HepG2 (cell line): Measurements from ENCODE around the gene FAM76A. TPM values are rescaled to one million over a fixed set of nuclear protein-coding genes. Genes with fewer than 3 reads are reported as not detected.

ENCODE experiments used
- ARHGAP35 ChIP-seq: sonication (generic); formaldehyde crosslinking; IDR thresholded peaks from 2 replicates; pipeline ENCODE4 v1.9.0; 2022; ENCODE audit warnings: mild to moderate bottlenecking, inconsistent platforms, moderate library complexity, missing genetic modification reagents, borderline replicate concordance
- ARNTL ChIP-seq: sonication (generic); formaldehyde crosslinking; IDR thresholded peaks from 2 replicates; pipeline ENCODE4 v1.4.0; 2020; ENCODE audit warnings: mild to moderate bottlenecking, missing genetic modification reagents
- ATF7-NPFF ChIP-seq: sonication (generic); formaldehyde crosslinking; IDR thresholded peaks from 2 replicates; pipeline ENCODE4 v1.8.1; 2023; ENCODE audit warnings: mild to moderate bottlenecking, low read depth, missing genetic modification reagents, moderate library complexity
- BRCA1 ChIP-seq: sonication (generic); formaldehyde crosslinking; IDR thresholded peaks from 2 replicates; pipeline ENCODE4 v1.4.0; 2020; ENCODE audit warnings: missing genetic modification reagents
- GMEB2 ChIP-seq: IDR thresholded peaks from 2 replicates; pipeline ENCODE4 v1.6.1; 2016; ENCODE audit warnings: missing biosample characterization, missing genetic modification reagents, low read depth
- HNF4A ChIP-seq: sonication (generic); formaldehyde crosslinking; IDR thresholded peaks from 2 replicates; pipeline ENCODE4 v1.4.0; 2020; ENCODE audit warnings: missing genetic modification reagents
- IKZF1 ChIP-seq: fragments of 450-650 bp; IDR thresholded peaks from 2 replicates; pipeline ENCODE4 v1.7.1; 2016
- MXI1 ChIP-seq: IDR thresholded peaks from 3 replicates; pipeline ENCODE4 v1.6.1; 2012; ENCODE audit warnings: low read depth, low read length, inconsistent platforms, borderline replicate concordance
- RFX1 ChIP-seq: fragments of 450-650 bp; IDR thresholded peaks from 2 replicates; pipeline ENCODE4 v1.6.1; 2017
- SALL1 ChIP-seq: sonication (generic); formaldehyde crosslinking; IDR thresholded peaks from 2 replicates; pipeline ENCODE4 v1.8.0; 2022; ENCODE audit warnings: mild to moderate bottlenecking, missing genetic modification reagents
- TBX2 ChIP-seq: sonication (generic); formaldehyde crosslinking; IDR thresholded peaks from 2 replicates; pipeline ENCODE4 v1.5.0; 2020; ENCODE audit warnings: missing genetic modification reagents, mild to moderate bottlenecking, borderline replicate concordance
- TFDP2 ChIP-seq: sonication (generic); formaldehyde crosslinking; IDR thresholded peaks from 2 replicates; pipeline ENCODE4 v1.4.0; 2020; ENCODE audit warnings: missing genetic modification reagents
- YEATS2 ChIP-seq: sonication (generic); formaldehyde crosslinking; IDR thresholded peaks from 2 replicates; pipeline ENCODE4 v1.4.0; 2020; ENCODE audit warnings: missing genetic modification reagents, borderline replicate concordance
- ZNF143 ChIP-seq: sonication (generic); formaldehyde crosslinking; IDR thresholded peaks from 2 replicates; pipeline ENCODE4 v1.4.0; 2020; ENCODE audit warnings: missing genetic modification reagents
- ZNF33A ChIP-seq: sonication (generic); formaldehyde crosslinking; IDR thresholded peaks from 2 replicates; pipeline ENCODE4 v1.5.1; 2020; ENCODE audit warnings: missing genetic modification reagents, mild to moderate bottlenecking, moderate library complexity, borderline replicate concordance
- ZNF503 ChIP-seq: sonication (generic); formaldehyde crosslinking; IDR thresholded peaks from 2 replicates; pipeline ENCODE4 v1.4.0; 2020; ENCODE audit warnings: missing genetic modification reagents
- ZNF598 ChIP-seq: sonication (generic); formaldehyde crosslinking; IDR thresholded peaks from 2 replicates; pipeline ENCODE4 v1.5.1; 2020; ENCODE audit warnings: mild to moderate bottlenecking, missing genetic modification reagents, borderline replicate concordance
- polyA plus RNA-seq, 8 experiments: library from polyadenylated mRNA; depleted of rRNA in 3 of 8; stranded (reverse) in 7 of 8; unstranded in 1 of 8; fragments of >200 nt; fragmentation: Illumina TruSeq in 4 of 8; extraction: Trizol in 4 of 8; gene quantifications; 2 replicates each; pipeline versions ENCODE4 v1.2.1 to v1.2.3, GENCODE V29; 2011 to 2016; ENCODE audit warnings: low read depth in 4 of 8, missing spikeins in 1 of 8, mixed read lengths in 1 of 8; ENCODE audit not compliant: insufficient read depth in 1 of 8
- total RNA-seq, 5 experiments: library from RNA; depleted of rRNA; stranded (reverse); fragments of >200 nt; fragmentation: Illumina TruSeq; extraction: Trizol; gene quantifications; 2 replicates each; pipeline ENCODE4 v1.2.3, GENCODE V29; 2016; ENCODE audit warnings: low read depth in 1 of 5
- TF ChIP-seq, protein P1 (sequence below): IDR thresholded peaks from 2 replicates; pipeline ENCODE4 v1.6.1; 2018; ENCODE audit warnings: missing genetic modification reagents
- TF ChIP-seq, protein P2 (sequence below): sonication (generic); formaldehyde crosslinking; IDR thresholded peaks from 2 replicates; pipeline ENCODE4 v1.8.1; 2023; ENCODE audit warnings: mild to moderate bottlenecking, moderate library complexity, missing genetic modification reagents
- TF ChIP-seq, protein P3 (sequence below): sonication (generic); formaldehyde crosslinking; IDR thresholded peaks from 2 replicates; pipeline ENCODE4 v1.4.0; 2020; ENCODE audit warnings: mild to moderate bottlenecking, missing genetic modification reagents

Gene FAM76A
- total and polyA plus RNA-seq, 2 of the 13 experiments (the other 11 are each of a cell fraction or from before 2014, with no cell fraction given): 4.2 to 15.7 TPM

DNA sequence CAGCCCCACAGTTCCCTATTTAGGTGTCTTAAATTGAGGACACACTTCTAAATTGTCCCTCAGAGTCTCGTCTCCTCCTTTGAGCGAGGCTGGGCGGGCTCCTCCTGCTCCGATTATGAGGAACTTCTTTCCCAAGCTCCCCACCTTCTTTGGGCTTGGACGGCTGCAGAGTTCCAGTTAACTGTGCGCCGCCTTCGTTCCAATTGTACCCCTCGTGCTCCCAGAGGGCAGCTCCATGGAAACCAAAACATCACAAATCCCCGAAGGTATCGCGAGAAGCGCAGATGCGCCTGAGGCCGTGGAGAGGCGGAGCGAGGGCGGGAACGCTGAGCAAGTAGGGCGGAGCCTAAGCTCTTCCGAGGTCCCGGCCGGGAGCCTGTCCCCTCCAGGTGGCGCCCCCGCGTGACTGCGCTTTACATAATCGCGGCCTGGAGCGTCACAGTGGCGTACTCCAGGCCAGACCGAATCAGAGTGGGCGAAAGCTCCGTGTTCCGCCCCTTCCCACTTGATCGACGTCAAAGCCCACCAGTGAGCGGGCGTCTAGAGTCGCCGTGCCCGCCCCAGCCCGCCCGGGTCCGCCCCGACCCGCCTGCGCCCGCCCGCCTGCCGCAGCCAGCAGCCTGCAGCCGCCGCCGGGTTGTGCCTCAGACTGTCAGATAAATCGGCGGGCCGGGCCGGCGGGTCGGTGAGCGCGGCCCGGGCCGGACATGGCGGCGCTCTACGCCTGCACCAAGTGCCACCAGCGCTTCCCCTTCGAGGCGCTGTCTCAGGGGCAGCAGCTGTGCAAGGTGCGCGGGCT, at the start of gene FAM76A (continued):
- TF ChIP-seq ATF7-NPFF (CRISPR knock-in tag) (peak; percentile 82; the same call in 1 of the 2 replicates), SALL1 (CRISPR knock-in tag) (peak; percentile 60), HNF4A (peak; percentile 39; the same call in 1 of the 2 replicates), TFDP2 (CRISPR knock-in tag) (peak; percentile 66), ZNF503 (peak; percentile 19; the same call in 1 of the 2 replicates), MXI1 (peak; percentile 89; the same call in 2 of the 3 replicates), IKZF1 (no peak), ZNF598 (CRISPR knock-in tag) (peak; percentile 8; the same call in 1 of the 2 replicates), ARHGAP35 (CRISPR knock-in tag) (peak; percentile 59; the same call in 1 of the 2 replicates), TBX2 (CRISPR knock-in tag) (peak; percentile 18; the same call in 1 of the 2 replicates), YEATS2 (CRISPR knock-in tag) (peak; percentile 85; the same call in 1 of the 2 replicates), RFX1 (peak; percentile 77), GMEB2 (CRISPR knock-in tag) (0 out of 2 replicates have a peak, but pooled peaks have one; percentile 51), ZNF143 (CRISPR knock-in tag) (peak; percentile 71), ARNTL (peak; percentile 100), BRCA1 (peak; percentile 36; the same call in 1 of the 2 replicates), ZNF33A (CRISPR knock-in tag) (no peak)
- TF ChIP-seq, protein P1, sequence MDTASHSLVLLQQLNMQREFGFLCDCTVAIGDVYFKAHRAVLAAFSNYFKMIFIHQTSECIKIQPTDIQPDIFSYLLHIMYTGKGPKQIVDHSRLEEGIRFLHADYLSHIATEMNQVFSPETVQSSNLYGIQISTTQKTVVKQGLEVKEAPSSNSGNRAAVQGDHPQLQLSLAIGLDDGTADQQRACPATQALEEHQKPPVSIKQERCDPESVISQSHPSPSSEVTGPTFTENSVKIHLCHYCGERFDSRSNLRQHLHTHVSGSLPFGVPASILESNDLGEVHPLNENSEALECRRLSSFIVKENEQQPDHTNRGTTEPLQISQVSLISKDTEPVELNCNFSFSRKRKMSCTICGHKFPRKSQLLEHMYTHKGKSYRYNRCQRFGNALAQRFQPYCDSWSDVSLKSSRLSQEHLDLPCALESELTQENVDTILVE (CRISPR knock-in tag): peak; percentile 56; the same call in 1 of the 2 replicates
- TF ChIP-seq, protein P2, sequence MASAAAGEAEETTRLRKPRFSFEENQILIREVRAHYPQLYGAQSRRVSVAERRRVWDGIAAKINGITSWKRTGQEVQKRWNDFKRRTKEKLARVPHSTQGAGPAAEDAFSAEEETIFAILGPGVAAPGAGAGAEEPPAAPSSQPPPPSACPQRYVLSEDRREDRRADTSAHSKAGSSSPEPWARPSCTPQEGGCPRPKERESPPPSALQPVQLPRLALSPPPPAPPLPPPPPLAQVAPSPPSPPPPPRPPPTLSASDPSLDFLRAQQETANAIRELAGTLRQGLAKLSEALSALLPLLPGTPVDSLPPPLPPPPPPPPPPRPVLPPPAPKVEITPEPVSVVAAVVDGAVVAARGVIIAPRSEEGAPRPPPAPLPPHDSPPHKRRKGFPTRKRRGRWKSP (CRISPR knock-in tag): peak; percentile 52; the same call in 1 of the 2 replicates
- TF ChIP-seq, protein P3, sequence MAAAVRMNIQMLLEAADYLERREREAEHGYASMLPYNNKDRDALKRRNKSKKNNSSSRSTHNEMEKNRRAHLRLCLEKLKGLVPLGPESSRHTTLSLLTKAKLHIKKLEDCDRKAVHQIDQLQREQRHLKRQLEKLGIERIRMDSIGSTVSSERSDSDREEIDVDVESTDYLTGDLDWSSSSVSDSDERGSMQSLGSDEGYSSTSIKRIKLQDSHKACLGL (CRISPR knock-in tag): peak; percentile 74; the same call in 1 of the 2 replicates
